Body of pancreas (tissue), 4 donors: ENCODE data around the gene NUDT7. TPM values are rescaled to one million over a fixed set of nuclear protein-coding genes. Genes with fewer than 3 reads are reported as not detected.

Experiments
- ATAC-seq: fragments of 150-250 bp; one replicate; pipeline ENCODE4 v1.9.1; 2016
- DNase-seq, 4 donors: peaks; one replicate each; pipeline ENCODE4 v3.0.0-alpha.2; 2019
- H3K27ac ChIP-seq, 4 donors: fragments of 200-600 bp; sonication (generic); 1 replicate in 3 of 4; 2 replicates in 1 of 4; pipeline versions ENCODE4 v1.5.1 to v1.6.1; 2016 to 2019; ENCODE audit warnings: mild to moderate bottlenecking in 1 of 4, mixed read lengths in 1 of 4, moderate library complexity in 1 of 4
- H3K27me3 ChIP-seq, 2 donors: fragments of 200-600 bp; sonication (generic); one replicate each; pipeline ENCODE4 v1.6.0; 2016; ENCODE audit warnings: mild to moderate bottlenecking in 1 of 2
- H3K36me3 ChIP-seq, 2 donors: fragments of 200-600 bp; sonication (generic); replicated peaks in 1 of 2; 2 replicates each; pipeline ENCODE4 v1.5.1; 2016; ENCODE audit warnings: low read depth in 2 of 2; ENCODE audit not compliant: insufficient read depth in 1 of 2
- H3K4me1 ChIP-seq: fragments of 200-600 bp; sonication (generic); one replicate; pipeline ENCODE4 v1.6.0; 2016
- H3K4me3 ChIP-seq, 2 donors: fragments of 200-600 bp; sonication (generic); 1 replicate in 1 of 2; 2 replicates in 1 of 2; pipeline ENCODE4 v1.5.1; 2016 to 2019
- H3K9me3 ChIP-seq, 3 donors: fragments of 200-600 bp; sonication (generic); 1 replicate in 2 of 3; 2 replicates in 1 of 3; pipeline ENCODE4 v1.5.1; 2016
- CTCF ChIP-seq, 7 experiments: fragments of 450-650 bp in 4 of 7; fragments of 200-600 bp in 3 of 7; sonication (generic) in 3 of 7; IDR thresholded peaks; one replicate each; pipeline ENCODE4 v1.5.1; 2016 to 2019; ENCODE audit warnings: antibody characterized with exemption in 7 of 7
- POLR2A ChIP-seq, 3 donors: fragments of 450-650 bp; IDR thresholded peaks; one replicate each; pipeline ENCODE4 v1.6.1; 2016; ENCODE audit warnings: antibody characterized with exemption in 3 of 3, mild to moderate bottlenecking in 2 of 3
- WGBS, 2 donors: methylation state at CpG; one replicate each; pipeline ENCODE4 v1.1.5; 2017; 5-methylcytosine and 5-hydroxymethylcytosine counted together
- intact Hi-C: fragments of 100-400 bp; cut with DNase I; formaldehyde crosslinking; loops from one replicate; pipeline ENCODE4 v1.15.1; 2023
- total RNA-seq, 2 donors: library from RNA; depleted of rRNA; stranded (reverse); fragments of >200 nt; gene quantifications; one replicate each; pipeline ENCODE4 v1.1.0, GENCODE V29; 2016

The NUDT7 gene
- total RNA-seq, 2 donors from 2014 or later = 5.2 to 9.2 TPM

- no peak for ATAC-seq
- Histone ChIP-seq H3K4me3 (no peak overlapping the region), H3K27ac (no peak overlapping the region), H3K4me1 (no peaks in the 10 kb centered on the region), H3K9me3 (no peaks in the 10 kb centered on the region), H3K36me3 (no peaks in the 10 kb centered on the region), H3K27me3 (no peaks in the 10 kb centered on the region)
- DNase-seq = no peak
- intact Hi-C loops = no loop called here
- 71 to 73% methylated on average over 4 of the region's 4 CpGs for whole genome bisulfite sequencing, 2 donors
- TF ChIP-seq POLR2A (IDR thresholded peaks at IDR 0.05) = no peak
- TF ChIP-seq CTCF (IDR thresholded peaks at IDR 0.05) = no peak
Measured at GRCh38 chr16:77684181-77684526, 38.2 kb upstream of the NUDT7 start.

GRCh38 chr16:77686385-77686784 lies 35.9 kb upstream of the NUDT7 start:
- DNase-seq = no peak
- no peak overlapping the region for H3K27ac ChIP-seq
- H3K4me1 ChIP-seq = no peaks in the 10 kb centered on the region
- intact Hi-C loops = no loop called here
- H3K36me3 ChIP-seq = no peaks in the 10 kb centered on the region
- H3K9me3 ChIP-seq = no peaks in the 10 kb centered on the region
- 81 to 88% methylated on average over 4 of the region's 4 CpGs for WGBS, 2 donors
- no peak for TF ChIP-seq POLR2A (IDR thresholded peaks at IDR 0.05)
- no peak for TF ChIP-seq CTCF (IDR thresholded peaks at IDR 0.05)
- no peaks in the 10 kb centered on the region for H3K27me3 ChIP-seq
- H3K4me3 ChIP-seq = no peak overlapping the region
- ATAC-seq = no peak

- TF ChIP-seq POLR2A (IDR thresholded peaks at IDR 0.05) = no peak
- TF ChIP-seq CTCF (IDR thresholded peaks at IDR 0.05) = no peak
- Histone ChIP-seq H3K27me3 (no peaks in the 10 kb centered on the region), H3K9me3 (no peaks in the 10 kb centered on the region), H3K36me3 (no peaks in the 10 kb centered on the region), H3K27ac (no peak overlapping the region), H3K4me1 (no peaks in the 10 kb centered on the region), H3K4me3 (no peak overlapping the region)
- 70 to 74% methylated on average over 5 of the region's 5 CpGs for WGBS, 2 donors
- intact Hi-C loops = no loop called here
- ATAC-seq (no peak), DNase-seq (no peak)
Measured at GRCh38 chr16:77689971-77690370, 32.3 kb upstream of the NUDT7 start.

GRCh38 chr16:77690416-77690815 lies 31.9 kb upstream of the NUDT7 start:
- no peak for DNase-seq
- WGBS, 2 donors = 73 to 76% methylated on average over 7 of the region's 7 CpGs
- ATAC-seq = no peak
- intact Hi-C loops = no loop called here
- H3K27me3 ChIP-seq = no peaks in the 10 kb centered on the region
- H3K4me1 ChIP-seq = no peaks in the 10 kb centered on the region
- no peak overlapping the region for H3K4me3 ChIP-seq
- TF ChIP-seq CTCF (IDR thresholded peaks at IDR 0.05) = no peak
- TF ChIP-seq POLR2A (IDR thresholded peaks at IDR 0.05) = no peak
- no peaks in the 10 kb centered on the region for H3K9me3 ChIP-seq
- no peak overlapping the region for H3K27ac ChIP-seq
- H3K36me3 ChIP-seq = no peaks in the 10 kb centered on the region

- ATAC-seq (no peak), DNase-seq (no peak)
- Histone ChIP-seq H3K27me3 (no peaks in the 10 kb centered on the region), H3K9me3 (no peaks in the 10 kb centered on the region), H3K4me3 (no peak overlapping the region), H3K36me3 (no peaks in the 10 kb centered on the region), H3K4me1 (no peaks in the 10 kb centered on the region), H3K27ac (no peak overlapping the region)
- intact Hi-C loops = no loop called here
- WGBS, 2 donors = 90 to 100% methylated on average over 1 of the region's 1 CpG
- TF ChIP-seq CTCF (IDR thresholded peaks at IDR 0.05) = no peak
Measured at GRCh38 chr16:77692612-77693011, 29.7 kb upstream of the NUDT7 start.
